NCI-H1417 treated with DMSO at 0.1 percent for 48 hours (cell line): ENCODE data around the gene SPATA32.
"Not testable (repeated sequence)": the region's sequence is repeated elsewhere in the genome, so short reads cannot be mapped to it uniquely, and the experiment has no call there.

Experiments used
- DNase-seq: peaks from one replicate; lab custom pipeline; 2025; lab: John Stamatoyannopoulos, UW

SPATA32 gene

GRCh38 chr17:45261577-45262515 lies at the start of gene SPATA32:
Gene SPATA32 (minus strand): TSS chr17:45262094. CDS start chr17:45262016, 78 bp downstream.
- DNase-seq = no peak

GRCh38 chr17:45311401-45311759 lies 49.5 kb upstream of the SPATA32 start:
- DNase-seq = no peak

- no peak for DNase-seq
Measured at GRCh38 chr17:45310380-45311324, 48.8 kb upstream of the SPATA32 start.

- DNase-seq = no peak
Measured at GRCh38 chr17:45309400-45309799, 47.5 kb upstream of the SPATA32 start.

- no peak for DNase-seq
Measured at GRCh38 chr17:45308840-45309239, 46.9 kb upstream of the SPATA32 start.

- DNase-seq = no peak
Measured at GRCh38 chr17:45308016-45308365, 46.1 kb upstream of the SPATA32 start.

- DNase-seq = no peak
Measured at GRCh38 chr17:45307290-45308015, 45.6 kb upstream of the SPATA32 start.

GRCh38 chr17:45306623-45307022 lies 44.7 kb upstream of the SPATA32 start:
- no peak for DNase-seq

GRCh38 chr17:45306094-45306493 lies 44.2 kb upstream of the SPATA32 start:
- DNase-seq = no peak

GRCh38 chr17:45305530-45306087 lies 43.7 kb upstream of the SPATA32 start:
- no peak for DNase-seq

GRCh38 chr17:45302649-45303173 lies 40.8 kb upstream of the SPATA32 start:
- no peak for DNase-seq

GRCh38 chr17:45302220-45302619 lies 40.3 kb upstream of the SPATA32 start:
- DNase-seq = not testable (repeated sequence)

- DNase-seq = no peak
Measured at GRCh38 chr17:45301674-45302073, 39.8 kb upstream of the SPATA32 start.

GRCh38 chr17:45300060-45300751 lies 38.3 kb upstream of the SPATA32 start:
- DNase-seq = no peak

- no peak for DNase-seq
Measured at GRCh38 chr17:45299361-45299760, 37.5 kb upstream of the SPATA32 start.

- DNase-seq = no peak
Measured at GRCh38 chr17:45298546-45299285, 36.8 kb upstream of the SPATA32 start.

- no peak for DNase-seq
Measured at GRCh38 chr17:45296833-45297124, 34.9 kb upstream of the SPATA32 start.

GRCh38 chr17:45296003-45296832 lies 34.3 kb upstream of the SPATA32 start:
- no peak for DNase-seq

- no peak for DNase-seq
Measured at GRCh38 chr17:45294506-45294905, 32.6 kb upstream of the SPATA32 start.
